HG03432 (cell line): ENCODE measurements around the gene CDKAL1.
A peak's percentile ranks its signal among the peaks of the same experiment; 100 is the strongest.

Source experiments
- ATAC-seq: cut with Tn5 transposase; IDR thresholded peaks from one replicate; pipeline ENCODE4 v1.9.1; 2021; ENCODE audit warnings: mild to moderate bottlenecking, moderate library complexity; ENCODE audit not compliant: unreplicated experiment

Gene CDKAL1

GRCh38 chr6:20670750-20671149 lies 136.5 kb downstream of the CDKAL1 start:
- no peak for ATAC-seq

- ATAC-seq, result no peak
Observed at GRCh38 chr6:20672038-20672437, 137.8 kb downstream of the CDKAL1 start.

- ATAC-seq, result no peak
Observed at GRCh38 chr6:20673458-20673857, 139.2 kb downstream of the CDKAL1 start.

- ATAC-seq, result no peak
Observed at GRCh38 chr6:20674664-20675063, 140.4 kb downstream of the CDKAL1 start.

- ATAC-seq, result no peak
Observed at GRCh38 chr6:20678831-20679352, 144.6 kb downstream of the CDKAL1 start.

GRCh38 chr6:20680697-20681165 lies 146.5 kb downstream of the CDKAL1 start:
- peak; percentile 78 for ATAC-seq

- peak; percentile 50 for ATAC-seq
Observed at GRCh38 chr6:20681243-20681684, 147.0 kb downstream of the CDKAL1 start.

GRCh38 chr6:20684474-20684873 lies 150.2 kb downstream of the CDKAL1 start:
- no peak for ATAC-seq

- no peak for ATAC-seq
Observed at GRCh38 chr6:20686142-20686541, 151.9 kb downstream of the CDKAL1 start.

GRCh38 chr6:20687494-20687893 lies 153.2 kb downstream of the CDKAL1 start:
- no peak for ATAC-seq

- peak; percentile 93 for ATAC-seq
Observed at GRCh38 chr6:20688710-20689500, 154.6 kb downstream of the CDKAL1 start.

- no peak for ATAC-seq
Observed at GRCh38 chr6:20691185-20691584, 156.9 kb downstream of the CDKAL1 start.

- ATAC-seq, result no peak
Observed at GRCh38 chr6:20692023-20692422, 157.8 kb downstream of the CDKAL1 start.

GRCh38 chr6:20693466-20694063 lies 159.3 kb downstream of the CDKAL1 start:
- ATAC-seq, result no peak

GRCh38 chr6:20696676-20697075 lies 162.4 kb downstream of the CDKAL1 start:
- no peak for ATAC-seq

GRCh38 chr6:20698675-20699074 lies 164.4 kb downstream of the CDKAL1 start:
- ATAC-seq, result no peak

GRCh38 chr6:20699402-20699801 lies 165.1 kb downstream of the CDKAL1 start:
- no peak for ATAC-seq

- peak; percentile 54 for ATAC-seq
Observed at GRCh38 chr6:20700375-20700774, 166.1 kb downstream of the CDKAL1 start.

GRCh38 chr6:20702366-20702765 lies 168.1 kb downstream of the CDKAL1 start:
- ATAC-seq, result no peak

- ATAC-seq, result no peak
Observed at GRCh38 chr6:20703049-20703448, 168.8 kb downstream of the CDKAL1 start.

- ATAC-seq, result no peak
Observed at GRCh38 chr6:20704325-20705025, 170.2 kb downstream of the CDKAL1 start.
